T-cell (primary cell): Measurements from ENCODE around the gene PRSS22. TPM values are rescaled to one million over a fixed set of nuclear protein-coding genes. Genes with fewer than 3 reads are reported as not detected.

ENCODE experiments used
- ATAC-seq, 4 experiments: fragments of 200-7000 bp in 3 of 4; fragments of 150-1000 bp in 1 of 4; cut with Tn5 transposase; replicated peaks in 1 of 4; 1 replicate in 3 of 4; 2 replicates in 1 of 4; pipeline ENCODE4 v1.10.0; 2021; ENCODE audit warnings: moderate library complexity in 3 of 4, mild to moderate bottlenecking in 2 of 4, moderate number of reproducible peaks in 1 of 4
- CTCF ChIA-PET, 2 donors: fragments of 300-600 bp; sonication (Branson Sonifier 250); formaldehyde crosslinking; loops; one replicate each; lab custom pipeline; 2022; ENCODE audit warnings: antibody characterized with exemption in 2 of 2; lab: Charles Lee
- POLR2A ChIA-PET, 2 donors: fragments of 300-600 bp; sonication (Branson Sonifier 250); formaldehyde crosslinking; loops; one replicate each; lab custom pipeline; 2022; ENCODE audit warnings: antibody characterized with exemption in 2 of 2; lab: Charles Lee
- DNase-seq, 35 experiments: peaks; one replicate each; pipeline versions ENCODE4 v3.0.0 to v3.0.0-alpha.2; 2013 to 2023
- H3K27ac ChIP-seq: one replicate; pipeline ENCODE4 v1.5.1; 2013; ENCODE audit warnings: low read length
- H3K27me3 ChIP-seq, 2 experiments: replicated peaks in 1 of 2; 1 replicate in 1 of 2; 2 replicates in 1 of 2; pipeline versions ENCODE4 v1.6.1 to v1.7.0; 2013; ENCODE audit warnings: low read length in 1 of 2, mixed read lengths in 1 of 2; ENCODE audit not compliant: control insufficient read depth in 2 of 2, insufficient read depth in 2 of 2; ENCODE audit errors: extremely low read depth in 1 of 2
- H3K36me3 ChIP-seq, 2 donors: 1 replicate in 1 of 2; 2 replicates in 1 of 2; pipeline versions ENCODE4 v1.6.1 to v1.7.0; 2013; ENCODE audit warnings: low read length in 1 of 2; ENCODE audit not compliant: control insufficient read depth in 2 of 2, insufficient read depth in 1 of 2; ENCODE audit errors: extremely low read depth in 1 of 2
- H3K4me1 ChIP-seq, 2 experiments: 1 replicate in 1 of 2; 2 replicates in 1 of 2; pipeline versions ENCODE4 v1.6.1 to v1.7.0; 2013; ENCODE audit warnings: low read length in 2 of 2, mixed read lengths in 1 of 2; ENCODE audit not compliant: insufficient read depth in 2 of 2, control insufficient read depth in 1 of 2; ENCODE audit errors: extremely low read depth in 1 of 2
- H3K4me3 ChIP-seq, 2 donors: 1 replicate in 1 of 2; 2 replicates in 1 of 2; pipeline versions ENCODE4 v1.5.1 to v1.7.0; 2013; ENCODE audit warnings: mild to moderate bottlenecking in 2 of 2, low read length in 1 of 2, moderate library complexity in 1 of 2; ENCODE audit not compliant: control insufficient read depth in 1 of 2; ENCODE audit errors: extremely low read depth in 1 of 2
- H3K9me3 ChIP-seq: 2 replicates; pipeline ENCODE4 v1.7.0; 2013
- H3K27ac Mint-ChIP-seq, 2 donors: one replicate each; pipeline ENCODE4 v1.8.0; 2020 to 2021; ENCODE audit warnings: mild to moderate bottlenecking in 2 of 2, mixed read lengths in 2 of 2
- H3K27me3 Mint-ChIP-seq, 2 donors: one replicate each; pipeline ENCODE4 v1.8.0; 2021 to 2022; ENCODE audit warnings: mixed read lengths in 2 of 2
- H3K36me3 Mint-ChIP-seq: one replicate; pipeline ENCODE4 v1.8.0; 2021; ENCODE audit warnings: mixed read lengths
- H3K4me1 Mint-ChIP-seq, 3 donors: one replicate each; pipeline ENCODE4 v1.8.0; 2020 to 2022; ENCODE audit warnings: mixed read lengths in 3 of 3, mild to moderate bottlenecking in 1 of 3
- H3K4me3 Mint-ChIP-seq, 3 donors: one replicate each; pipeline ENCODE4 v1.8.0; 2020 to 2022; ENCODE audit warnings: mild to moderate bottlenecking in 3 of 3, mixed read lengths in 3 of 3, moderate library complexity in 3 of 3
- H3K9me3 Mint-ChIP-seq, 3 donors: one replicate each; pipeline ENCODE4 v1.8.0; 2020 to 2022; ENCODE audit warnings: mixed read lengths in 3 of 3
- WGBS: methylation state at CpG from one replicate; pipeline ENCODE4 v1.1.5; 2013; ENCODE audit warnings: missing lambda C conversion rate; ENCODE audit not compliant: insufficient coverage; 5-methylcytosine and 5-hydroxymethylcytosine counted together
- total RNA-seq, 35 experiments: library from RNA in 6 of 35; stranded (reverse) in 6 of 35; fragments of 120-200 nt in 1 of 35; gene quantifications; one replicate each; pipeline versions ENCODE4 v1.2.1 to v1.2.4 and lab custom pipeline; 2013 to 2026

The PRSS22 gene
- total RNA-seq, 5 donors from 2014 or later (not counting 1 experiment from before 2014, with no cell fraction given) = 0.56 to 2.6 (median 1.4) TPM; not detected in 1

DNA sequence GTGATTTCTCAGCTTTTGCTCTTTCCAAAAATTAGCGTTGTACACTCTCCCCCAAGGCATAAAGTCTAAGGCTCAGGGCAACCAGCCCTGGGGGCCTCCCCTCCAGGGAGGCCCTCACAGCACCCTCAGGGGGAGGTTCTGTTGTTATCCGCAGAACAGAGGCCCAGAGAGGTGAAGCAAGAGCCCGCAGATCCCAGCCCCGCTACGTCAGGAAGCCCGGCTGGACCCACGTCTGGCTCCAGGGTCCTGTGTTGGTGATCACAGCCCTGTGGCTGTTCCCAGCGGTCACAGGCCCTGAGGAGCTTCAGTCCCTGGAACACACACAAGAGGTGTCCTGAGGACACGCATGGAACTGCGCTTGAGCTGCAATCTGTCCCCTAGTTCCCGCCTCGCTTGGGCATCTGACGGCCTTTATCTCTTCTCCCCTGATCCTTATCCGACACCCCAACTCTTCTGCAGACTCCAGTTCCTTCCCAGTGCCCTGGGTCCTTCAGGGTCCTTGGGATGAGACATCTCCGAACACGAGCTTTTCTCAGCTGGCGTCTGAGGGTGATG, 29.0 kb downstream of the PRSS22 start:
- Histone ChIP-seq H3K27me3 (peaks cover 0 to 54% of the 10 kb centered on the region in 2 experiments), H3K27ac (no peak overlapping the region), H3K9me3 (no peaks in the 10 kb centered on the region), H3K4me3 (no peak overlapping the region), H3K36me3 (no peaks in the 10 kb centered on the region), H3K4me1 (peaks cover 0 to 6% of the 10 kb centered on the region in 2 experiments)
- Mint-ChIP-seq H3K27ac (no peak overlapping the region), H3K9me3 (no peaks in the 10 kb centered on the region), H3K36me3 (no peaks in the 10 kb centered on the region), H3K4me1 (peaks cover 0 to 2% (median 0%) of the 10 kb centered on the region in 3 donors), H3K27me3 (peaks cover 10 to 12% of the 10 kb centered on the region in 2 donors), H3K4me3 (no peak overlapping the region)
- CTCF ChIA-PET = no interaction called here
- POLR2A ChIA-PET = no interaction called here
- ATAC-seq (no peak), DNase-seq (no peak)
- 94% methylated on average over 14 of the region's 17 CpGs for WGBS

DNA sequence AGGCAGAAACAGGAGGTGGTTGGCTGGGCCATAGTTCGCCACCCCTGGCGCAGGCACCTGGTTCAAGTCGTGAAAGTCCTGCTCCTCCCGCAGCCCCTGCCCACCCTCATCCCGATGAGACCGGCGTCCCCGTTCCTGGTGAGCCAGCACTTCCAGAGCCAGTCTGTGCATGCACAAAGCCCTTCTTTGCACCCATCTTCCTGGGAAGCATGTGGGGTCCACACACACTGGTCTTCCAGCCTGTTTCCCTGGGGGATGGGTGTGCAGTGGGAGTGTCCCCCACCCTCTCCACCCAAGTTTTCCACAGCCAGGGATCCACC, 29.5 kb downstream of the PRSS22 start:
- Mint-ChIP-seq H3K27ac (no peak overlapping the region), H3K4me1 (peaks cover 0 to 2% (median 0%) of the 10 kb centered on the region in 3 donors), H3K4me3 (no peak overlapping the region), H3K36me3 (no peaks in the 10 kb centered on the region), H3K9me3 (no peaks in the 10 kb centered on the region), H3K27me3 (peaks cover 10 to 12% of the 10 kb centered on the region in 2 donors)
- ChIA-PET POLR2A (no interaction called here), CTCF (no interaction called here)
- Histone ChIP-seq H3K4me1 (peaks cover 0 to 6% of the 10 kb centered on the region in 2 experiments), H3K27ac (no peak overlapping the region), H3K27me3 (peaks cover 0 to 54% of the 10 kb centered on the region in 2 experiments), H3K36me3 (no peaks in the 10 kb centered on the region), H3K9me3 (no peaks in the 10 kb centered on the region), H3K4me3 (no peak overlapping the region)
- WGBS = 64% methylated on average over 4 of the region's 8 CpGs
- DNase-seq = no peak
- no peak for ATAC-seq

DNA sequence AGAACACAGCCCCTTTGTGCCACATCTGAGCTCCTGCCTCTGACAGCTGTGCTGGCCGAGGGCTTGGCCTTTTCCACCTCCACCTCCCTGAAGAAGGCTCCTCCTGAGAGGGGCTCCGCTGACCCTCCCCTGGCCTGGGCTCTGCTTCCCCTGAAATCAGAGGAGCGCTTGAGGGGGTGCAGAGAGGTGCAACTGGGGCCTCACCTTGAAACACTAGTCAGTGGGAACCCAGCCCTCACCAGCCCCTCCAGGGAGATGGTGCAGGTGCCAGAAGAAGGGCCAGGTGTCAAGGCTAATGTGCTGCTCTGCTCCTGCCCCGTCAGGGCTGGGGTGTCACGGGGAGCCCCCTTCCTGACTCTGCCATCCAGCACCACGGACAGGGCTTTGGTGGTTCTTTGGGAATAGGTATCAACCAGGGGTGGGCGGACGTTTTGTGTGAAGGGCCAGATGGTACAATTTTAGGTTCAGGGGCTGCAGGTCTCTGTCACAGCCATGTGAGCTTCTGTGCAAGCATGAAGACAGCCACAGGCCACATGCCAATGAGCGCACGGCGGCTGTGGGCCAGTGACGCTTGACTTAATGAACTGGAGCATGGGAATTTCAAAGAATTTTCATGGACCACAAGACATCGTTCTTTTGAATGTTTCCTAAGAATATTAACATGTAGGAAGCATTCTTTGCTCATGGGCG, 30.0 kb downstream of the PRSS22 start:
- WGBS = 84% methylated on average over 12 of the region's 14 CpGs
- Mint-ChIP-seq H3K9me3 (no peaks in the 10 kb centered on the region), H3K4me3 (no peak overlapping the region), H3K27me3 (peaks cover 10 to 12% of the 10 kb centered on the region in 2 donors), H3K4me1 (peaks cover 0 to 2% (median 0%) of the 10 kb centered on the region in 3 donors), H3K36me3 (no peaks in the 10 kb centered on the region), H3K27ac (no peak overlapping the region)
- peaks cover 0 to 6% of the 10 kb centered on the region in 2 experiments for H3K4me1 ChIP-seq
- POLR2A ChIA-PET = no interaction called here
- CTCF ChIA-PET = no interaction called here
- DNase-seq = no peak
- no peaks in the 10 kb centered on the region for H3K36me3 ChIP-seq
- H3K4me3 ChIP-seq = no peak overlapping the region
- no peak for ATAC-seq
- peaks cover 0 to 54% of the 10 kb centered on the region in 2 experiments for H3K27me3 ChIP-seq
- no peak overlapping the region for H3K27ac ChIP-seq
- H3K9me3 ChIP-seq = no peaks in the 10 kb centered on the region

DNA sequence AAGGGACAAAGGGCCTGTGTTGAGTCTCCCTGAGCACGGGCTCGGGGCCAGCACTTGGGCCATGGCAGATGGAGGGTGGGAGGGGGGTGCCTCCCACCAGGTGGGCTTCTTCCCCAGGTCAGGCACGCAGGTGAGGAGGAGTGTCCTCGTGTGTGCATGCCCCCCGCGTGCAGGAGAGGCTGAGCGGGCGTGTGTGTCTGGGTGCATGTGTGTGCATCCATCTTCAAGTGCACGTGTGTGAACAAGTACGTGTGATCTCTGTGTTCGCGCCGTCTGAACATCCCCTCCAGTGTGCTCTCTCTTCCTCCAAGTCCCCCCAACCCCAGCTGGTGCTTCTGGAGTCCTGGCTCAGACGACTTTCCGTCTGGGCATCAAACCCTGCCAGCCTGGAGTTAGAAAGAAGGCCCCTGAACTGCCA, 30.6 kb downstream of the PRSS22 start:
- WGBS = 82% methylated on average over 15 of the region's 15 CpGs
- Mint-ChIP-seq H3K4me1 (peaks cover 0 to 2% (median 0%) of the 10 kb centered on the region in 3 donors), H3K9me3 (no peaks in the 10 kb centered on the region), H3K27me3 (peaks cover 5 to 7% of the 10 kb centered on the region in 2 donors), H3K36me3 (no peaks in the 10 kb centered on the region), H3K4me3 (no peak overlapping the region), H3K27ac (no peak overlapping the region)
- no peak overlapping the region for H3K4me3 ChIP-seq
- no peaks in the 10 kb centered on the region for H3K9me3 ChIP-seq
- ChIA-PET CTCF (no interaction called here), POLR2A (no interaction called here)
- ATAC-seq (no peak), DNase-seq (no peak)
- peaks cover 0 to 6% of the 10 kb centered on the region in 2 experiments for H3K4me1 ChIP-seq
- H3K27ac ChIP-seq = no peak overlapping the region
- H3K27me3 ChIP-seq = peaks cover 0 to 52% of the 10 kb centered on the region in 2 experiments
- H3K36me3 ChIP-seq = no peaks in the 10 kb centered on the region

DNA sequence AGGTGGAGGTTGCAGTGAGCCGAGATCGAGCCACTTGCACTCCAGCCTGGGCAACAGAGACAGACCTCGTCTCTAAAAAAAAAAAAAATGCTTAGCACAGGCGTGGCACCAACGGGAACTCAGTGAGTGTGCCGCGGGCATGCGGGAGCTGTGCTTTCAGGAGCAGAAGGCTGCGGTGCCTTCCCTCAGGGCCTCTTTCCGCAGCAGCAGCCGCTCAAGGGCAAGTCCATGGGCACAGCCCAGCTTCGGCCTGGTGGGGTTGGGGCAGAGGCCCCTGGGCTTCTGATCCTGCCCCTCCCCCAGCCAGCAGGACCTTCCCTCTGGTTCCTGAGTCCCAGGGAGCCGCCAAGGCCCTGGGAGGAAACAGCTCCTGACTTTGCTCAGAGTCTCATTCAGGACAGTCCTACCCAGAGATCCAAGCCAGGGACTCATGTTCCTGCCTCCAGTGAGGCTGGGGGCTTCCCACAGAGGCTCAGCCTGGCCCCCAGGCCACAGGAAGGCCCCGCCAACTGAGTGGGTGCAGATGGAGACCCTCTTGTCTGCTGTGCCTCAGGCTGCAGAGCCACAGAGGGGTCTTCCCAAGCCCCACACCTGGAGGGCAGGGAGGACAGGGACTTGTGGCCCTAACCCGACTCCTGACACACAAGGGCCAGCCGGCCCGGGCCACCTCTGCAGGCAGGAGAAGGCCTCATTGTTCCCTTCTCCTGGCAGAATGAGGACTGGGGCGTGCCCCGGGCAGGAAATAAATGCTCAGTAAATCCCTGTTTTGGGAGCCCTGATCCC, 31.2 kb downstream of the PRSS22 start:
- H3K9me3 ChIP-seq = no peaks in the 10 kb centered on the region
- no peak overlapping the region for H3K4me3 ChIP-seq
- no peaks in the 10 kb centered on the region for H3K36me3 ChIP-seq
- ChIA-PET POLR2A (no interaction called here), CTCF (interaction anchor here in 1 of 2 donors (0.7 kb wide), 1 partner anchor 806 kb away, joined by 3 read pairs; no protein-coding TSS in a partner anchor)
- H3K27ac Mint-ChIP-seq = no peak overlapping the region
- no peak overlapping the region for H3K4me3 Mint-ChIP-seq
- peaks cover 0 to 2% (median 0%) of the 10 kb centered on the region in 3 donors for H3K4me1 Mint-ChIP-seq
- H3K27me3 ChIP-seq = peaks cover 0 to 46% of the 10 kb centered on the region in 2 experiments
- ATAC-seq (no peak), DNase-seq (no peak)
- no peak overlapping the region for H3K27ac ChIP-seq
- H3K4me1 ChIP-seq = peaks cover 0 to 6% of the 10 kb centered on the region in 2 experiments
- H3K36me3 Mint-ChIP-seq = no peaks in the 10 kb centered on the region
- peaks cover 5 to 7% of the 10 kb centered on the region in 2 donors for H3K27me3 Mint-ChIP-seq
- 78% methylated on average over 11 of the region's 19 CpGs for WGBS
- H3K9me3 Mint-ChIP-seq = no peaks in the 10 kb centered on the region

DNA sequence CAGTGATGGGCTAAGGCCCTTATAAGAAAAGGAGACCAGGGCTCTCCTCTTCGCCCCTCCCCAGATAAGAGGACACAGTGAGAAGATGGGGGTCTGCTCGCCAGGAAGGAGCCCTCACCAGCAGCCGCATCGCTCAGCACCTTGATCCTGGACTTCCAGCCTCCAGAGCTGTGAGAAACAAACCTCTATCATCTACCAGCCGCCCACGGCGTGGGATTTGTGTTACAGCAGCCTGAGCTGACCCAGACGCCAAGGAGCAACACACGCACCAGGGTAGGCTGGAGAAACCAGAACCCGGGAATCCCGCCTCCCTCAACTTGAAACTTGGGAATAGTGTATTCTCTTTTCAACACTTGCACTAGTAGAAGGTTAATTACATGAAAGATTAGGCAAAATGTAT, 32.1 kb downstream of the PRSS22 start:
- H3K27ac Mint-ChIP-seq = no peak overlapping the region
- ATAC-seq (no peak), DNase-seq (no peak)
- no CpG with 5 or more reads among the region's 11 CpGs for WGBS
- peaks cover 0 to 6% of the 10 kb centered on the region in 2 experiments for H3K4me1 ChIP-seq
- CTCF ChIA-PET = no interaction called here
- peaks cover 3 to 8% of the 10 kb centered on the region in 2 donors for H3K27me3 Mint-ChIP-seq
- H3K36me3 Mint-ChIP-seq = no peaks in the 10 kb centered on the region
- no peak overlapping the region for H3K4me3 Mint-ChIP-seq
- H3K36me3 ChIP-seq = no peaks in the 10 kb centered on the region
- H3K9me3 ChIP-seq = no peaks in the 10 kb centered on the region
- no peak overlapping the region for H3K4me3 ChIP-seq
- peaks cover 0 to 40% of the 10 kb centered on the region in 2 experiments for H3K27me3 ChIP-seq
- no peaks in the 10 kb centered on the region for H3K9me3 Mint-ChIP-seq
- peaks cover 0 to 2% (median 0%) of the 10 kb centered on the region in 3 donors for H3K4me1 Mint-ChIP-seq
- H3K27ac ChIP-seq = no peak overlapping the region
- POLR2A ChIA-PET = no interaction called here
